Measurements from ENCODE around the gene SYNGR1. TPM values are rescaled to one million over a fixed set of nuclear protein-coding genes. Genes with fewer than 3 reads are reported as not detected.

Gene SYNGR1
- total RNA-seq, 4 donors from 2014 or later: 13.3 to 35.5 (median 21.5) TPM

- Histone ChIP-seq H3K36me3 (peaks cover 52 to 64% (median 56%) of the 10 kb centered on the region in 3 donors), H3K4me1 (peaks cover 44 to 93% (median 71%) of the 10 kb centered on the region in 3 donors), H3K9me3 (no peaks in the 10 kb centered on the region), H3K27ac (peak overlapping the region in 1 of 4 donors; percentile 48), H3K27me3 (no peaks in the 10 kb centered on the region), H3K4me3 (no peak overlapping the region)
- WGBS, 2 donors: 39 to 67% methylated on average over 4 to 5 of the region's 5 CpGs
- TF ChIP-seq CTCF (IDR thresholded peaks at IDR 0.05) (no peak), POLR2A (IDR thresholded peaks at IDR 0.05) (no peak)
- intact Hi-C loops (cut with DNase I): no loop called here
- DNase-seq: no peak
These were observed 37.4 kb upstream of the SYNGR1 start for GRCh38 chr22:39312410-39312809.

GRCh38 chr22:39313258-39314001 lies 36.4 kb upstream of the SYNGR1 start:
- Histone ChIP-seq H3K36me3 (peaks cover 53 to 74% (median 65%) of the 10 kb centered on the region in 3 donors), H3K9me3 (no peaks in the 10 kb centered on the region), H3K4me3 (no peak overlapping the region), H3K4me1 (peaks cover 48 to 100% (median 76%) of the 10 kb centered on the region in 3 donors), H3K27ac (peak overlapping the region in 2 of 4 donors; percentile 7 to 48), H3K27me3 (no peaks in the 10 kb centered on the region)
- TF ChIP-seq POLR2A (IDR thresholded peaks at IDR 0.05) (no peak), CTCF (IDR thresholded peaks at IDR 0.05) (no peak)
- DNase-seq: no peak
- intact Hi-C loops (cut with DNase I): no loop called here
- WGBS, 2 donors: 66 to 75% methylated on average over 10 to 11 of the region's 20 CpGs

GRCh38 chr22:39314251-39314971 lies 35.4 kb upstream of the SYNGR1 start:
- no peaks in the 10 kb centered on the region for H3K9me3 ChIP-seq
- no peaks in the 10 kb centered on the region for H3K27me3 ChIP-seq
- 81 to 83% methylated on average over 2 to 5 of the region's 14 CpGs for WGBS, 2 donors
- peak overlapping the region in 1 of 4 donors; percentile 45 for H3K27ac ChIP-seq
- intact Hi-C loops (cut with DNase I): no loop called here
- DNase-seq: no peak
- peaks cover 41 to 95% (median 69%) of the 10 kb centered on the region in 3 donors for H3K4me1 ChIP-seq
- no peak overlapping the region for H3K4me3 ChIP-seq
- peaks cover 53 to 74% (median 65%) of the 10 kb centered on the region in 3 donors for H3K36me3 ChIP-seq
- peak in 1 of 6 experiments; percentile 24 for TF ChIP-seq CTCF (IDR thresholded peaks at IDR 0.05)
- TF ChIP-seq POLR2A (IDR thresholded peaks at IDR 0.05): no peak

GRCh38 chr22:39315389-39315788 lies 34.4 kb upstream of the SYNGR1 start:
- Histone ChIP-seq H3K36me3 (peaks cover 53 to 74% (median 65%) of the 10 kb centered on the region in 3 donors), H3K27ac (peak overlapping the region; percentile 40 to 100 (median 98)), H3K27me3 (no peaks in the 10 kb centered on the region), H3K4me3 (peak overlapping the region in 1 of 4 donors; percentile 84), H3K4me1 (peaks cover 41 to 86% (median 62%) of the 10 kb centered on the region in 3 donors), H3K9me3 (no peaks in the 10 kb centered on the region)
- DNase-seq: no peak
- no peak for TF ChIP-seq CTCF (IDR thresholded peaks at IDR 0.05)
- intact Hi-C loops (cut with DNase I): no loop called here
- 73 to 89% methylated on average over 4 to 8 of the region's 13 CpGs for WGBS, 2 donors

Measured in esophagus squamous epithelium (tissue), 5 donors.